OCI-LY3 (cell line): Measurements from ENCODE around the gene MSI2.
A peak's percentile ranks its signal among the peaks of the same experiment; 100 is the strongest.

Experiments
- EZH2phosphoT487 ChIP-seq: fragments of 200-600 bp; shearing (Covaris generic); IDR thresholded peaks from 2 replicates; pipeline ENCODE4 v1.6.1; 2018; ENCODE audit warnings: antibody characterized with exemption, mixed run types, low read depth
- TF ChIP-seq, protein P1 (sequence below): fragments of 200-600, 300-600 bp; sonication (generic); IDR thresholded peaks from 2 replicates; pipeline ENCODE4 v1.5.1; 2014; ENCODE audit warnings: antibody characterized with exemption, low read length, low read depth

DNA sequence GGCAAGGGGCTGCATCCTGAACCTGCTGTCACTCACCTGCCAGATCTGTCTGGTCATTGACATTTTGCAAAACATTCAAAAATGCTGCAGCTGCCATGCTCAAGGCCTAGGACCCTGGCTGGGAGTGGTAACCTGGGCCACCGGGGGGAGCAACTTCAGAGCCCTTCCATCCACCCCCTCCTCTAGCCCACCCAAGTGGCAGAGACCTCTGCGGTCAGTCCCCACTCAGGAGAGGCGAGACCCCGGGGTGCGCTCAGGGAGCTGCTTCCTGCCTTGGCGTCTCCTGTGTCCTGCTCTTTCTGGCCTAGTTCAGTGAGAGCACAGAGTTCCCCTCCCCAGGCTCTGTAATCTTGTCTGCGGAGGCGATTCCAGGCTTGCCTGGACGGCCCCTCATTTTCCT, 380.0 kb downstream of the MSI2 start:
- TF ChIP-seq, protein P1, sequence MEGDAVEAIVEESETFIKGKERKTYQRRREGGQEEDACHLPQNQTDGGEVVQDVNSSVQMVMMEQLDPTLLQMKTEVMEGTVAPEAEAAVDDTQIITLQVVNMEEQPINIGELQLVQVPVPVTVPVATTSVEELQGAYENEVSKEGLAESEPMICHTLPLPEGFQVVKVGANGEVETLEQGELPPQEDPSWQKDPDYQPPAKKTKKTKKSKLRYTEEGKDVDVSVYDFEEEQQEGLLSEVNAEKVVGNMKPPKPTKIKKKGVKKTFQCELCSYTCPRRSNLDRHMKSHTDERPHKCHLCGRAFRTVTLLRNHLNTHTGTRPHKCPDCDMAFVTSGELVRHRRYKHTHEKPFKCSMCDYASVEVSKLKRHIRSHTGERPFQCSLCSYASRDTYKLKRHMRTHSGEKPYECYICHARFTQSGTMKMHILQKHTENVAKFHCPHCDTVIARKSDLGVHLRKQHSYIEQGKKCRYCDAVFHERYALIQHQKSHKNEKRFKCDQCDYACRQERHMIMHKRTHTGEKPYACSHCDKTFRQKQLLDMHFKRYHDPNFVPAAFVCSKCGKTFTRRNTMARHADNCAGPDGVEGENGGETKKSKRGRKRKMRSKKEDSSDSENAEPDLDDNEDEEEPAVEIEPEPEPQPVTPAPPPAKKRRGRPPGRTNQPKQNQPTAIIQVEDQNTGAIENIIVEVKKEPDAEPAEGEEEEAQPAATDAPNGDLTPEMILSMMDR, result peak; percentile 31
- no peak for TF ChIP-seq EZH2phosphoT487
